GM12891 (cell line): Measurements from ENCODE around the gene KAZN.

Experiments used
- DNase-seq: peaks from one replicate; pipeline ENCODE4 v3.0.0; 2011; ENCODE audit warnings: low spot score; ENCODE audit not compliant: insufficient read length
- FAIRE-seq: peaks from 2 replicates; lab custom pipeline; 2011; peaks lifted over from hg19 to GRCh38; lab: Jason Lieb, UNC
- PAX5 ChIP-seq: IDR thresholded peaks from 2 replicates; pipeline ENCODE4 v1.6.1; 2011; ENCODE audit warnings: low read length, moderate library complexity, mild to moderate bottlenecking; ENCODE audit not compliant: insufficient read depth, severe bottlenecking
- POLR2A ChIP-seq: IDR thresholded peaks from 2 replicates; pipeline ENCODE4 v1.6.1; 2011; ENCODE audit warnings: low read depth, low read length, control low read depth
- POLR2AphosphoS5 ChIP-seq: IDR thresholded peaks from 2 replicates; pipeline ENCODE4 v1.6.1; 2011; ENCODE audit warnings: low read depth, low read length, control low read depth
- POU2F2 ChIP-seq: IDR thresholded peaks from 2 replicates; pipeline ENCODE4 v1.6.1; 2011; ENCODE audit warnings: low read depth, mild to moderate bottlenecking, control low read depth, low read length, moderate library complexity
- SPI1 ChIP-seq: IDR thresholded peaks from 2 replicates; pipeline ENCODE4 v1.6.1; 2011; ENCODE audit warnings: low read depth, low read length, control low read depth
- TAF1 ChIP-seq: IDR thresholded peaks from 2 replicates; pipeline ENCODE4 v1.6.1; 2011; ENCODE audit warnings: low read depth, low read length, control low read depth

The KAZN gene

GRCh38 chr1:14763977-14764376, 165.5 kb downstream of the KAZN start:
- no peak for FAIRE-seq
- DNase-seq: no peak
- TF ChIP-seq POU2F2 (no peak), SPI1 (no peak), TAF1 (no peak), POLR2A (no peak), PAX5 (no peak), POLR2AphosphoS5 (no peak)

GRCh38 chr1:14765773-14766172, 167.3 kb downstream of the KAZN start:
- no peak for FAIRE-seq
- no peak for DNase-seq
- TF ChIP-seq PAX5: no peak
- no peak for TF ChIP-seq SPI1
- TF ChIP-seq POLR2AphosphoS5: no peak
- TF ChIP-seq TAF1: no peak
- TF ChIP-seq POU2F2: no peak
- no peak for TF ChIP-seq POLR2A

- no peak for DNase-seq
- FAIRE-seq: no peak
- TF ChIP-seq POU2F2 (no peak), SPI1 (no peak), PAX5 (no peak), TAF1 (no peak), POLR2A (no peak), POLR2AphosphoS5 (no peak)
Observed at GRCh38 chr1:14767075-14767474, 168.6 kb downstream of the KAZN start.

- FAIRE-seq (no peak), DNase-seq (no peak)
Observed at GRCh38 chr1:14768582-14769304, 170.3 kb downstream of the KAZN start.

GRCh38 chr1:14769486-14770274, 171.2 kb downstream of the KAZN start:
- TF ChIP-seq POLR2A (no peak), SPI1 (no peak), TAF1 (no peak), POU2F2 (no peak), POLR2AphosphoS5 (no peak), PAX5 (no peak)
- DNase-seq: no peak
- no peak for FAIRE-seq

More at GRCh38 chr1:14768582-14769304, 170.3 kb downstream of the KAZN start:
- TF ChIP-seq PAX5 (no peak), POU2F2 (no peak)

GRCh38 chr1:14773396-14774025, 175.0 kb downstream of the KAZN start:
- no peak for FAIRE-seq

GRCh38 chr1:14774225-14774624, 175.7 kb downstream of the KAZN start:
- no peak for FAIRE-seq
- TF ChIP-seq SPI1: no peak
- no peak for TF ChIP-seq TAF1
- no peak for TF ChIP-seq POLR2AphosphoS5
- TF ChIP-seq POLR2A: no peak
- no peak for TF ChIP-seq PAX5
- no peak for TF ChIP-seq POU2F2

More at GRCh38 chr1:14773396-14774025, 175.0 kb downstream of the KAZN start:
- TF ChIP-seq POU2F2: no peak
- no peak for TF ChIP-seq PAX5
- TF ChIP-seq POLR2AphosphoS5: no peak
- no peak for TF ChIP-seq POLR2A
- no peak for TF ChIP-seq SPI1
- no peak for TF ChIP-seq TAF1
- no peak for DNase-seq

GRCh38 chr1:14774988-14775387, 176.5 kb downstream of the KAZN start:
- DNase-seq (no peak), FAIRE-seq (no peak)
- no peak for TF ChIP-seq TAF1
- TF ChIP-seq PAX5: no peak
- TF ChIP-seq POU2F2: no peak
- TF ChIP-seq SPI1: no peak
- TF ChIP-seq POLR2A: no peak
- no peak for TF ChIP-seq POLR2AphosphoS5

More at GRCh38 chr1:14774225-14774624, 175.7 kb downstream of the KAZN start:
- no peak for DNase-seq

- DNase-seq: no peak
- no peak for TF ChIP-seq SPI1
- TF ChIP-seq POU2F2: no peak
- TF ChIP-seq POLR2AphosphoS5: no peak
- TF ChIP-seq PAX5: no peak
- no peak for TF ChIP-seq POLR2A
- FAIRE-seq: no peak
Observed at GRCh38 chr1:14775434-14775833, 176.9 kb downstream of the KAZN start.
